SH-SY5Y (cell line): ENCODE results near the gene IGSF22.

Source experiments
- GATA2 ChIP-seq: IDR thresholded peaks from 2 replicates; pipeline ENCODE4 v1.6.1; 2011; ENCODE audit warnings: mild to moderate bottlenecking, low read depth, low read length
- GATA3 ChIP-seq: IDR thresholded peaks from 2 replicates; pipeline ENCODE4 v1.6.1; 2011; ENCODE audit warnings: low read depth, mild to moderate bottlenecking, low read length, moderate library complexity

- no peak for TF ChIP-seq GATA2
- TF ChIP-seq GATA3: no peak
Measured at GRCh38 chr11:18736590-18737148, 10.7 kb upstream of the IGSF22 start.
